ENCODE measurements around the gene EOGT. TPM values are rescaled to one million over a fixed set of nuclear protein-coding genes. Genes with fewer than 3 reads are reported as not detected.

The EOGT gene
- total RNA-seq, 4 donors from 2014 or later, result 11.4 to 38.0 (median 17.8) TPM

GRCh38 chr3:68999158-68999557 is 14.3 kb downstream of the EOGT start:
- H3K27me3 ChIP-seq, result no peaks in the 10 kb centered on the region
- H3K4me3 ChIP-seq, result no peak overlapping the region
- H3K36me3 ChIP-seq, result peaks cover 0 to 76% (median 0%) of the 10 kb centered on the region in 3 donors
- DNase-seq, result no peak
- H3K9me3 ChIP-seq, result no peaks in the 10 kb centered on the region
- TF ChIP-seq CTCF (IDR thresholded peaks at IDR 0.05) (no peak), POLR2A (IDR thresholded peaks at IDR 0.05) (no peak)
- H3K27ac ChIP-seq, result no peak overlapping the region
- no peaks in the 10 kb centered on the region for H3K4me1 ChIP-seq

GRCh38 chr3:68997887-68998286 is 15.6 kb downstream of the EOGT start:
- H3K27ac ChIP-seq, result no peak overlapping the region
- TF ChIP-seq CTCF (IDR thresholded peaks at IDR 0.05) (no peak), POLR2A (IDR thresholded peaks at IDR 0.05) (no peak)

GRCh38 chr3:68996356-68996995 is 17.0 kb downstream of the EOGT start:
- TF ChIP-seq POLR2A (IDR thresholded peaks at IDR 0.05), result no peak
- no peak for TF ChIP-seq CTCF (IDR thresholded peaks at IDR 0.05)
- H3K4me1 ChIP-seq, result no peaks in the 10 kb centered on the region
- peaks cover 0 to 65% (median 0%) of the 10 kb centered on the region in 3 donors for H3K36me3 ChIP-seq
- H3K27ac ChIP-seq, result no peak overlapping the region
- DNase-seq, result no peak
- H3K4me3 ChIP-seq, result no peak overlapping the region
- no peaks in the 10 kb centered on the region for H3K9me3 ChIP-seq
- no peaks in the 10 kb centered on the region for H3K27me3 ChIP-seq

More at GRCh38 chr3:68997887-68998286, 15.6 kb downstream of the EOGT start:
- H3K27me3 ChIP-seq, result no peaks in the 10 kb centered on the region
- no peak for DNase-seq
- peaks cover 0 to 75% (median 0%) of the 10 kb centered on the region in 3 donors for H3K36me3 ChIP-seq
- no peak overlapping the region for H3K4me3 ChIP-seq
- no peaks in the 10 kb centered on the region for H3K4me1 ChIP-seq
- H3K9me3 ChIP-seq, result no peaks in the 10 kb centered on the region

- H3K9me3 ChIP-seq, result no peaks in the 10 kb centered on the region
- H3K36me3 ChIP-seq, result peaks cover 0 to 48% (median 0%) of the 10 kb centered on the region in 3 donors
- H3K4me1 ChIP-seq, result no peaks in the 10 kb centered on the region
- H3K27me3 ChIP-seq, result no peaks in the 10 kb centered on the region
- no peak overlapping the region for H3K4me3 ChIP-seq
- H3K27ac ChIP-seq, result no peak overlapping the region
- no peak for TF ChIP-seq CTCF (IDR thresholded peaks at IDR 0.05)
- no peak for TF ChIP-seq POLR2A (IDR thresholded peaks at IDR 0.05)
- DNase-seq, result no peak
Observed at GRCh38 chr3:68988740-68989139, 24.7 kb downstream of the EOGT start.

GRCh38 chr3:68987322-68987721 is 26.2 kb downstream of the EOGT start:
- Histone ChIP-seq H3K4me3 (no peak overlapping the region), H3K27ac (no peak overlapping the region), H3K36me3 (peaks cover 0 to 44% (median 0%) of the 10 kb centered on the region in 3 donors), H3K9me3 (no peaks in the 10 kb centered on the region), H3K27me3 (no peaks in the 10 kb centered on the region), H3K4me1 (no peaks in the 10 kb centered on the region)
- no peak for TF ChIP-seq POLR2A (IDR thresholded peaks at IDR 0.05)
- no peak for TF ChIP-seq CTCF (IDR thresholded peaks at IDR 0.05)
- DNase-seq, result no peak

Measured in Peyer's patch (tissue), 4 donors.